ENCODE measurements around the gene KIF23. TPM values are rescaled to one million over a fixed set of nuclear protein-coding genes. Genes with fewer than 3 reads are reported as not detected.
"Not testable (repeated sequence)": the region's sequence is repeated elsewhere in the genome, so short reads cannot be mapped to it uniquely, and the experiment has no call there.

The KIF23 gene
- total RNA-seq, 4 donors from 2014 or later: 2.7 to 5.7 (median 3.1) TPM

DNA sequence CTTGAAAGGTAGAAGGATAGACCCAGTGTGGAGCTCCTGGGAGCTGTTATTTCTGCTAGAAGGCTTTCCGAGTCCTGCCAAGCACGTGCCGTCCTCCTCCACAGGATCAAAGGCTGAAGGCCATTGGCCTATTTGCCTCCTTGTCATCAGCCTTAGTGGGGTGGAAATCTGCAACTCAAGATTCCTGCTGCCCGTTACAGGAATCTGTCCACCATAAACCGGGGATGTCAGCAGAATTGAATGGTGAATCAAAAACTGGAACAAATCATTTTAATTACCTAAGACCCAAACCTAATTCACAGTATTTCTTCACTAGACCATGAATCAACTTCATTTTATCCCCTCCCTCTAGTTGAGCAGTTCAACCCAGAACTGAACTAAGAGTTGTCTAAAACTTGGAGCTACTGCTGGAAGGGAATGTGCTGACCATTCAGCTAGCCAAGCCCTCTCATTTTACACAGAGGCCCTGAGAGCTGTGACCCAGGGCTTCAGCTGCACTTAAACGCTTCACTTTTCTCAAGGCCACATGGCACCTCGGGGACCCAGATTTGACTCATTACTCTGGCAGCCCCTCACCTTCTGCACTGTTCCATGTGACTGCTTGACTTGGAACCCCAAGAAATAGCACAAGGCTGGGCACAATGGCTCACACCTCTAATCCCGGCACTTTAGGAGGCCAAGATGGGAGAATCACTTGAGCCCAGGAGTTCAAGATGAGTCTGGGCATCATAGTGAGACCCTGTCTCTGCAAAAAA, 36.8 kb upstream of the KIF23 start:
- intact Hi-C loops (cut with DNase I; ENCODE audit: low total_unique reads): no loop called here
- TF ChIP-seq POLR2A (IDR thresholded peaks at IDR 0.05): no peak
- TF ChIP-seq, protein P1, sequence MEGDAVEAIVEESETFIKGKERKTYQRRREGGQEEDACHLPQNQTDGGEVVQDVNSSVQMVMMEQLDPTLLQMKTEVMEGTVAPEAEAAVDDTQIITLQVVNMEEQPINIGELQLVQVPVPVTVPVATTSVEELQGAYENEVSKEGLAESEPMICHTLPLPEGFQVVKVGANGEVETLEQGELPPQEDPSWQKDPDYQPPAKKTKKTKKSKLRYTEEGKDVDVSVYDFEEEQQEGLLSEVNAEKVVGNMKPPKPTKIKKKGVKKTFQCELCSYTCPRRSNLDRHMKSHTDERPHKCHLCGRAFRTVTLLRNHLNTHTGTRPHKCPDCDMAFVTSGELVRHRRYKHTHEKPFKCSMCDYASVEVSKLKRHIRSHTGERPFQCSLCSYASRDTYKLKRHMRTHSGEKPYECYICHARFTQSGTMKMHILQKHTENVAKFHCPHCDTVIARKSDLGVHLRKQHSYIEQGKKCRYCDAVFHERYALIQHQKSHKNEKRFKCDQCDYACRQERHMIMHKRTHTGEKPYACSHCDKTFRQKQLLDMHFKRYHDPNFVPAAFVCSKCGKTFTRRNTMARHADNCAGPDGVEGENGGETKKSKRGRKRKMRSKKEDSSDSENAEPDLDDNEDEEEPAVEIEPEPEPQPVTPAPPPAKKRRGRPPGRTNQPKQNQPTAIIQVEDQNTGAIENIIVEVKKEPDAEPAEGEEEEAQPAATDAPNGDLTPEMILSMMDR (IDR thresholded peaks at IDR 0.05): no peak
- H3K4me3 ChIP-seq (ENCODE audit: low read depth, poor library complexity, severe bottlenecking): no peak overlapping the region
- peak in 1 of 2 donors; percentile 50 for DNase-seq (ENCODE audit: low spot score in 2 of 2)
- WGBS, 2 donors: 84 to 91% methylated on average over 8 of the region's 8 CpGs

DNA sequence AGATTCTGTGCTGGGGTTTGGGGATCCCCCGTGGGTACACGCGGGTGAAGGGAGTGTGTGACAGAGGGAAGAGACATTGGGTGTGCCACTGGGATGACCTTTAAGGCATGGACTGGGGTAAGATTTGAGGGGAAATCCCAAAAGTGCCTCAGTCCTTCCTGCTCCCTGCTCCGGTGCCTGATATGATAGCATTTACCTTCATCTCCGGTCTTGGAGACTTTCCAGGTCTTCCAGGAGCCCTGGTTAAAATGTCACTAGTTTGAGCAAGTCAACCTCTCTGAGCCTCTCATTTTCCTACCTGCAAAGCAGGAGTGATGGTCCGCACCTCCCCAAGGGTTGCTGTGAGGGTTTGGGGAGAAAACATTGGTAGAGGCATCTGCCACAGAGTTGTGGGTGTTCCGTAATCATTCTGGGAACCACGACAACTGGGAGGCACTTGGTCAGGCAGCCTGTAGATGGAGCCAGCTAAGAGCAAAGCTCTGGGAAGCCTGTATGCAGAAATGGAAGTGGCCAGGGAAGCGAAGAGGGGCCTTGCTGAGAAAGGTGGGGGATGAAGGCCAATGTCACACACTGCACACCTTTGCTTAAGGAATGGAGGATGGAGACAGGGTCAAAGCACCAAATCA, 33.9 kb upstream of the KIF23 start:
- no peak for DNase-seq (ENCODE audit: low spot score in 2 of 2)
- H3K4me3 ChIP-seq (ENCODE audit: low read depth, poor library complexity, severe bottlenecking): no peak overlapping the region
- intact Hi-C loops (cut with DNase I; ENCODE audit: low total_unique reads): no loop called here
- TF ChIP-seq, protein P1 (IDR thresholded peaks at IDR 0.05): no peak
- TF ChIP-seq POLR2A (IDR thresholded peaks at IDR 0.05): no peak
- WGBS, 2 donors: 72 to 73% methylated on average over 9 of the region's 9 CpGs

DNA sequence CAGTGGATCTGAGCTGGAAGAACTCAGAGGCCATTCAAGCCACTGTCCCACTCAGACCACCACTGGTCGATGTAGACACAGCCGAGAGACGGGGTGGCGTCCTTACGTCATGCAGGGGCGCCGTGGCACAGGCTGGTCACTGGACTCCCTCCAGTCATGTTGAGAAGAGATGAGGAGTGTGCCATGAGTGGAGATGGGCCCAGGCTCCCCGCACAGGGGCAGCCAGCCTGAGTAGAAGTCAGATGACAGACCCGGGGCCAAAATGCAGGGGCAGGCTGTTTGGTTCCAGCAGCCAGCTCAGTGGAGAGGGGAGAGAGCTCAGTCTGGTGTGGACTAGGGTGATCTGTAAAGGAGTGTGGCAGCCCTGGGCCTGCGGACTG, 33.4 kb upstream of the KIF23 start:
- TF ChIP-seq, protein P1 (IDR thresholded peaks at IDR 0.05): no peak
- TF ChIP-seq POLR2A (IDR thresholded peaks at IDR 0.05): no peak
- no peak for DNase-seq (ENCODE audit: low spot score in 2 of 2)
- intact Hi-C loops (cut with DNase I; ENCODE audit: low total_unique reads): no loop called here
- H3K4me3 ChIP-seq (ENCODE audit: low read depth, poor library complexity, severe bottlenecking): no peak overlapping the region
- 90 to 95% methylated on average over 10 of the region's 10 CpGs for WGBS, 2 donors

DNA sequence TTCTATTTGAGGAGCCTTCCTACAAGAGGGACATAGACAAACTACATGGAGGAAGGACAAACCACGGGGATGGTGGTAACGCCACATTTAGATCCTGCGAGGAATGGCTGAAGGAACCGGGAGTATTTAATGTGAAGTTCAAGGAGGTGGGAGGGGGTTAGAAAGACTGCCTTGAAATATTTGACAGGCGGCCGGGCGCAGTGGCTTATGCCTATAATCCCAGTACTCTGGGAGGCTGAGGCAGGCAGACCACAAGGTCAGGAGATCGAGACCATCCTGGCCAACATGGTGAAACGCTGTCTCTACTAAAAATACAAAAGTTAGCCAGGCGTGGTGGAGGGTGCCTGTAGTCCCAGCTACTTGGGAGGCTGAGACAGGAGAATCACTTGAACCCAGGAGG, 32.0 kb upstream of the KIF23 start:
- intact Hi-C loops (cut with DNase I; ENCODE audit: low total_unique reads); H3K4me3 ChIP-seq (ENCODE audit: low read depth, poor library complexity, severe bottlenecking); DNase-seq (ENCODE audit: low spot score in 2 of 2): not testable (repeated sequence)
- 93 to 94% methylated on average over 10 of the region's 10 CpGs for WGBS, 2 donors

DNA sequence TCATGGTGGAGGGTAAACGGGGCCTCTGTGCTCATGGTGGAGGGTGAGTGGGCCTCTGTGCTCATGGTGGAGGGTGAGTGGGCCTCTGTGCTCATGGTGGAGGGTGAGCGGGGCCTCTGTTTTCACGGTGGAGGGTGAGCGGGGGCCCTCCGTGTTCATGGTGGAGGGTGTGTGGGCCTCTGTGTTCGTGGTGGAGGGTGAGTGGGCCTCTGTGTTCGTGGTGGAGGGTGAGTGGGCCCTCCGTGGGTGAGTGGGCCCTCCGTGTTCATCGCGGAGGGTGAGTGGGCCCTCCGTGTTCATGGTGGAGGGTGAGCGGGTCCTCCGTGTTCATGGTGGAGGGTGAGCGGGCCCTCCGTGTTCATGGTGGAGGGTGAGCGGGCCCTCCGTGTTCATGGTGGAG, 30.1 kb upstream of the KIF23 start:
- DNase-seq (ENCODE audit: low spot score in 2 of 2); H3K4me3 ChIP-seq (ENCODE audit: low read depth, poor library complexity, severe bottlenecking); intact Hi-C loops (cut with DNase I; ENCODE audit: low total_unique reads): not testable (repeated sequence)
- 94 to 96% methylated on average over 11 to 14 of the region's 18 CpGs for WGBS, 2 donors

DNA sequence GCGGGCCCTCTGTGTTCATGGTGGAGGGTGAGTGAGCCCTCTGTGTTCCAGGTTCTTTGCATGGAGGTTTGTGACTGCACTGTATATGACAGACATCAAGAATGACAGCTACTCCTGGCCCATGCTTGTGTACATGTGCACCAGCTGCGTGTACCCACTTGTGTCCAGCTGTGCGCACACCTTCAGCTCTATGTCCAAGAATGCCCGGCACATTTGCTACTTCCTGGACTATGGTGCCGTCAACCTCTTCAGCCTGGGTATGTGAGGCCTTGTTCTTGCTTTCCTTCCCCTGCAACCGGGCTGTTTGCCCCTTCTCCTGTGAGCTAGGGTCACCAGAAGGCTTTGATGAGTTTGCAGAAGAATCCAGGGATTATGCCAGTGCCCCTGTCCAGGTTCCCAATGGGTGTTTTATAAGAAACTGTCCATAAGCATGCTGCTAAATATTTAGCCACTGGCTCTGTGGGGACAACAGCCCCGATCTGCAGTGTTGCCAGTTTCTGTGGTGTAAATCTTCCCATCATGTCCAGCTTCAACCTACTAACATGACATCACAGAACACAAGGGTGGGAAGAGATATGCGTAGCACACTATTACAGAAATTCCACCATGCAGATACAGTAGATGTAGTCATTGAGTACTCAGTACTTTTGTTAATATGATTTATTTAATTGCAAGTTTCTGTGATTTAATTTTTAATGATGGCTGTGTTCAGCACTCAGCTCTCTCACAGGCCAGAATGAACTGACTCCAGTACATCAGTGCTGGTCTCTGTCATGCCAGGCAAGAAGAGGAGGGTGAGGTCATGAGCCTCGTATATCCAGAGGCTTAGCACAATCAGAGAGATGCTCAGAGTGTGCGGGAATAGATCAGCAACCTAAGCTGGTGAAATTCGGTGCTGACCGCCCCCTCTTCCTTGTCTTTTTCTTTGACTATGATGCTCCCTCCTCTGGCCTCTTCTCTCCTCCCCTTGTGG, 29.2 kb upstream of the KIF23 start:
- TF ChIP-seq, protein P1 (IDR thresholded peaks at IDR 0.05): no peak
- TF ChIP-seq POLR2A (IDR thresholded peaks at IDR 0.05): no peak
- DNase-seq (ENCODE audit: low spot score in 2 of 2): no peak
- 92% methylated on average over 12 of the region's 12 CpGs for WGBS, 2 donors
- intact Hi-C loops (cut with DNase I; ENCODE audit: low total_unique reads): no loop called here
- H3K4me3 ChIP-seq (ENCODE audit: low read depth, poor library complexity, severe bottlenecking): no peak overlapping the region

Measured in lower leg skin (tissue), 4 donors.